GM12878 (cell line): ENCODE measurements around the gene CEACAM1. TPM values are rescaled to one million over a fixed set of nuclear protein-coding genes. Genes with fewer than 3 reads are reported as not detected.

ENCODE experiments used
- ATAC-seq: fragments of 200-7000 bp; cut with Tn5 transposase; 3 replicates; pipeline ENCODE4 v1.9.1; 2020; ENCODE audit warnings: mild to moderate bottlenecking, moderate library complexity
- BruUV-seq: library from RNA; stranded (reverse); fragments of 400-500 nt; replicated peaks from 2 replicates; lab custom pipeline; 2021; lab: Mats Ljungman, UMichigan
- CTCF ChIA-PET: fragments of 300-600 bp; sonication (Branson Sonifier 250); formaldehyde crosslinking; extraction: SDS; loops from one replicate; lab custom pipeline; 2021; ENCODE audit warnings: inconsistent platforms; lab: Yijun Ruan, JAX
- POLR2A ChIA-PET: fragments of 350-600 bp; formaldehyde crosslinking; extraction: SDS; loops from one replicate; lab custom pipeline; 2021; ENCODE audit warnings: inconsistent platforms; lab: Charles Lee
- RAD21 ChIA-PET: fragments of 300-600 bp; sonication (Branson Sonifier 250); formaldehyde crosslinking; loops from one replicate; lab custom pipeline; 2023; ENCODE audit warnings: antibody characterized with exemption; ENCODE audit not compliant: unreplicated experiment; lab: Charles Lee
- SMC1A ChIA-PET: fragments of 300-600 bp; sonication (Branson Sonifier 250); formaldehyde crosslinking; loops from one replicate; lab custom pipeline; 2023; ENCODE audit not compliant: unreplicated experiment, uncharacterized antibody; lab: Charles Lee
- DNase-seq: peaks from one replicate; pipeline ENCODE4 v3.0.0-alpha.2; 2011; ENCODE audit warnings: low read depth, low spot score
- FAIRE-seq: peaks from 3 replicates; lab custom pipeline; 2011; peaks lifted over from hg19 to GRCh38; lab: Jason Lieb, UNC
- H2AFZ ChIP-seq: 2 replicates; pipeline ENCODE4 v1.6.0; 2011; ENCODE audit warnings: low read depth, low read length, control low read depth; ENCODE audit not compliant: control insufficient read depth
- H3K27ac ChIP-seq: 2 replicates; pipeline ENCODE4 v1.5.1; 2011; ENCODE audit warnings: control low read depth; ENCODE audit not compliant: control insufficient read depth, insufficient read depth
- H3K27me3 ChIP-seq, 2 experiments: replicated peaks in 1 of 2; 2 replicates each; pipeline versions ENCODE4 v1.6.0 to v1.6.1; 2011; ENCODE audit warnings: low read length in 1 of 2; ENCODE audit not compliant: control insufficient read depth in 2 of 2, insufficient read depth in 2 of 2
- H3K36me3 ChIP-seq, 2 experiments: 2 replicates each; pipeline ENCODE4 v1.5.1; 2011; ENCODE audit warnings: low read length in 1 of 2; ENCODE audit not compliant: control insufficient read depth in 2 of 2, insufficient read depth in 2 of 2
- H3K4me1 ChIP-seq: 2 replicates; pipeline ENCODE4 v1.6.1; 2011; ENCODE audit warnings: mild to moderate bottlenecking, low read length, moderate library complexity, mixed read lengths; ENCODE audit not compliant: control insufficient read depth, insufficient read depth
- H3K4me2 ChIP-seq: 2 replicates; pipeline ENCODE4 v1.6.0; 2011; ENCODE audit warnings: control low read depth; ENCODE audit not compliant: control insufficient read depth, insufficient read depth
- H3K4me3 ChIP-seq: fragments of 200-600 bp; sonication (generic); 2 replicates; pipeline ENCODE4 v1.5.1; 2016
- H3K79me2 ChIP-seq: 2 replicates; pipeline ENCODE4 v1.6.0; 2011; ENCODE audit warnings: low read length; ENCODE audit not compliant: control insufficient read depth, insufficient read depth
- H3K9ac ChIP-seq: 2 replicates; pipeline ENCODE4 v1.8.0; 2011; ENCODE audit warnings: low read length, control low read depth, mixed read lengths; ENCODE audit not compliant: control insufficient read depth, insufficient read depth
- H3K9me3 ChIP-seq: replicated peaks from 3 replicates; pipeline ENCODE4 v1.5.1; 2011; ENCODE audit warnings: mild to moderate bottlenecking, low read length; ENCODE audit not compliant: control insufficient read depth, insufficient read depth
- H4K20me1 ChIP-seq: 2 replicates; pipeline ENCODE4 v1.6.0; 2011; ENCODE audit not compliant: control insufficient read depth, insufficient read depth
- BHLHE40 ChIP-seq, 2 experiments: fragments of 450-650 bp in 1 of 2; IDR thresholded peaks; 2 replicates each; pipeline ENCODE4 v1.6.1; 2011 to 2017; ENCODE audit warnings: low read depth in 2 of 2, borderline replicate concordance in 1 of 2, improper control_type of control experiment in 1 of 2, low read length in 1 of 2, mild to moderate bottlenecking in 1 of 2
- CEBPB ChIP-seq, 2 experiments: fragments of 150-350 bp in 1 of 2; IDR thresholded peaks; 2 replicates each; pipeline ENCODE4 v1.6.1; 2012 to 2014; ENCODE audit warnings: low read depth in 2 of 2, low read length in 2 of 2, borderline replicate concordance in 1 of 2, inconsistent platforms in 1 of 2
- CEBPZ ChIP-seq: fragments of 150-350 bp; IDR thresholded peaks from 2 replicates; pipeline ENCODE4 v1.6.1; 2016; ENCODE audit warnings: low read depth, low read length
- CREB1 ChIP-seq: IDR thresholded peaks from 2 replicates; pipeline ENCODE4 v1.6.1; 2012; ENCODE audit warnings: low read depth, mild to moderate bottlenecking, inconsistent platforms
- FOXK2 ChIP-seq: fragments of 450-650 bp; IDR thresholded peaks from 2 replicates; pipeline ENCODE4 v1.6.1; 2017; ENCODE audit warnings: mild to moderate bottlenecking, moderate library complexity
- RAD21 ChIP-seq: IDR thresholded peaks from 2 replicates; pipeline ENCODE4 v1.6.1; 2011; ENCODE audit warnings: mild to moderate bottlenecking, low read depth, low read length, moderate library complexity; ENCODE audit not compliant: insufficient read depth
- SRF ChIP-seq, 2 experiments: IDR thresholded peaks; 2 replicates each; pipeline ENCODE4 v1.6.1; 2011; ENCODE audit warnings: low read depth in 2 of 2, low read length in 2 of 2, mild to moderate bottlenecking in 1 of 2, moderate library complexity in 1 of 2
- WGBS: methylation state at CpG from one replicate; pipeline ENCODE4 v1.1.6; 2016; ENCODE audit warnings: low lambda C conversion rate; ENCODE audit not compliant: insufficient replicate concordance, insufficient coverage; ENCODE audit errors: missing lambda C conversion rate; 5-methylcytosine and 5-hydroxymethylcytosine counted together
- in situ Hi-C: fragments of 300-500 bp; cut with MboI; formaldehyde crosslinking; loops from 9 replicates; pipeline ENCODE4 v1.14.3; 2018; ENCODE audit warnings: mixed read lengths
- intact Hi-C: fragments of 100-400 bp; cut with micrococcal nuclease; formaldehyde crosslinking; loops from one replicate; pipeline ENCODE4 v1.14.2; 2022; ENCODE audit not compliant: unreplicated experiment
- polyA plus RNA-seq, 11 experiments: library from polyadenylated mRNA; depleted of rRNA in 4 of 11; unstranded in 6 of 11; stranded (reverse) in 5 of 11; fragments of >200 nt; fragmentation: Nextera tagmentation in 4 of 11; fragmentation: Illumina TruSeq in 1 of 11; extraction: Ambion mirVana in 4 of 11; extraction: Trizol in 1 of 11; gene quantifications; 1 replicate in 1 of 11; 2 replicates in 10 of 11; pipeline versions ENCODE4 v1.2.1 to v1.2.3, GENCODE V29; 2011 to 2016; ENCODE audit warnings: inconsistent platforms in 2 of 11, missing spikeins in 2 of 11, low read depth in 1 of 11
- total RNA-seq, 4 experiments: library from RNA; depleted of rRNA in 3 of 4; stranded (reverse); fragments of >200 nt in 3 of 4; fragmentation: Illumina TruSeq in 1 of 4; extraction: Trizol in 1 of 4; gene quantifications; 2 replicates each; pipeline versions ENCODE4 v1.2.1 to v1.2.3, GENCODE V29; 2013 to 2021

Gene CEACAM1
- total and polyA plus RNA-seq, 10 of the 15 experiments (the other 5 are each of a cell fraction or from before 2014, with no cell fraction given), result 3.9 to 24.0 (median 6.5) TPM

- DNase-seq (no peak), FAIRE-seq (no peak), ATAC-seq (no peak)
- ChIA-PET SMC1A (no interaction called here), CTCF (interaction anchor here (1.0 kb wide), 1 partner anchor 30 kb away, joined by 4 read pairs; no protein-coding TSS in a partner anchor), POLR2A (no interaction called here), RAD21 (interaction anchor here (2.5 kb wide), 1 partner anchor 110 kb away, joined by 10 read pairs; no protein-coding TSS in a partner anchor)
- Histone ChIP-seq H3K36me3 (no peaks in the 10 kb centered on the region), H3K27me3 (peaks cover 2% of the 10 kb centered on the region in 2 experiments; a peak in 1 of 4 replicates), H3K4me1 (no peaks in the 10 kb centered on the region), H3K4me2 (no peak overlapping the region), H3K27ac (no peak overlapping the region), H2AFZ (no peak overlapping the region), H4K20me1 (no peaks in the 10 kb centered on the region), H3K9ac (no peak overlapping the region), H3K9me3 (no peaks in the 10 kb centered on the region; the same call in 2 of the 3 replicates), H3K79me2 (no peaks in the 10 kb centered on the region), H3K4me3 (no peak overlapping the region)
- BruUV-seq, result no TSS peak
- intact Hi-C loops, result no loop called here
- in situ Hi-C loops, result no loop called here
- TF ChIP-seq FOXK2 (no peak), CEBPZ (no peak), CEBPB (IDR thresholded peaks at IDR 0.05; ENCODE audit: borderline replicate concordance in 1 of 2, low read depth in 2 of 2, low read length in 2 of 2) (no peak), BHLHE40 (IDR thresholded peaks at IDR 0.05; ENCODE audit: borderline replicate concordance in 1 of 2, low read depth in 2 of 2, low read length in 1 of 2) (peak; percentile 17 to 69; a peak in 2 of 4 replicates), RAD21 (no peak), SRF (IDR thresholded peaks at IDR 0.05; ENCODE audit: low read depth in 2 of 2, low read length in 2 of 2) (no peak), CREB1 (no peak)
- WGBS, result 0% methylated on average over 4 of the region's 4 CpGs
Measured at GRCh38 chr19:42560731-42561130, 32.5 kb upstream of the CEACAM1 start.
